NT2/D1 (cell line): ENCODE results near the gene CDX4.
"Not testable (repeated sequence)": the region's sequence is repeated elsewhere in the genome, so short reads cannot be mapped to it uniquely, and the experiment has no call there.

Source experiments
- DNase-seq: peaks from one replicate; pipeline ENCODE4 v3.0.0-alpha.2; 2011; ENCODE audit warnings: low read depth, low spot score
- H3K27me3 ChIP-seq: 2 replicates; pipeline ENCODE4 v1.6.0; 2011; ENCODE audit warnings: mild to moderate bottlenecking; ENCODE audit not compliant: insufficient read length, insufficient read depth
- H3K36me3 ChIP-seq: 2 replicates; pipeline ENCODE4 v1.6.1; 2011; ENCODE audit warnings: mild to moderate bottlenecking, low read length, mixed read lengths; ENCODE audit not compliant: insufficient read depth, insufficient read length
- H3K4me1 ChIP-seq: 2 replicates; pipeline ENCODE4 v1.5.1; 2011; ENCODE audit not compliant: insufficient read depth, insufficient read length
- H3K4me3 ChIP-seq: 2 replicates; pipeline ENCODE4 v1.5.1; 2011; ENCODE audit warnings: low read depth; ENCODE audit not compliant: insufficient read length
- H3K9ac ChIP-seq: 2 replicates; pipeline ENCODE4 v1.6.0; 2011; ENCODE audit warnings: low read depth; ENCODE audit not compliant: insufficient read length
- H3K9me3 ChIP-seq: 2 replicates; pipeline ENCODE4 v1.5.1; 2011; ENCODE audit warnings: mild to moderate bottlenecking, low read length; ENCODE audit not compliant: insufficient read depth
- SUZ12 ChIP-seq: IDR thresholded peaks from 2 replicates; pipeline ENCODE4 v1.6.1; 2011; ENCODE audit not compliant: insufficient read length, insufficient read depth; ENCODE audit errors: extremely low read depth
- YY1 ChIP-seq: IDR thresholded peaks from 2 replicates; pipeline ENCODE4 v1.6.1; 2011; ENCODE audit not compliant: insufficient read length, insufficient read depth
- ZNF274 ChIP-seq: IDR thresholded peaks from 2 replicates; pipeline ENCODE4 v1.6.1; 2011; ENCODE audit warnings: mild to moderate bottlenecking, low read depth, low read length

CDX4 gene

DNA sequence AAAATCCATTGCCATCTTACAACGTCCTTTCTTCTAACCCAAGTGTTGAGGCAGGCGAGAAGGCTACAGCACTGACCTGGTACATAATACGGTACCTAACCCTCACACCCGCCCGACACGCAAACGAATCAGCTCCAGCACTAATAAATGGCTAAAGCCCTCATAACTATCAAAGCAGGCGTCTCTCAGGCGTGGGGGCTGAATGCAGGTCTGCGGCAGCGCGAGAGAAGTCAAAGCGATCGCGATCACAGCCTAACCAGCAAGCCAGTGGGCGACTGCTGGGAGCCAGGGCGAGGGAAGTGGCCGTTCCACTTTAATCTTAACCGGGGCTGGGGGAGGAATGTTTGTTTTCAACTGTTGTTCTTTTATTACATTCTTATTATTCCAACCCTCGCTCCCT lies 1.5 kb downstream of the CDX4 start:
- Histone ChIP-seq H3K27me3 (peaks cover 19% of the 10 kb centered on the region), H3K4me1 (no peaks in the 10 kb centered on the region), H3K9me3 (no peaks in the 10 kb centered on the region), H3K9ac (peak overlapping the region; percentile 24), H3K4me3 (peak overlapping the region; percentile 45), H3K36me3 (no peaks in the 10 kb centered on the region)
- no peak for DNase-seq
- TF ChIP-seq YY1 (no peak), SUZ12 (no peak), ZNF274 (no peak)

GRCh38 chrX:73455171-73455570 lies 8.3 kb downstream of the CDX4 start:
- Histone ChIP-seq H3K9ac (no peak overlapping the region), H3K4me1 (no peaks in the 10 kb centered on the region), H3K27me3 (no peaks in the 10 kb centered on the region), H3K4me3 (no peak overlapping the region), H3K9me3 (no peaks in the 10 kb centered on the region), H3K36me3 (no peaks in the 10 kb centered on the region)
- no peak for DNase-seq
- TF ChIP-seq SUZ12, result no peak
- TF ChIP-seq YY1, result no peak
- TF ChIP-seq ZNF274, result no peak

DNA sequence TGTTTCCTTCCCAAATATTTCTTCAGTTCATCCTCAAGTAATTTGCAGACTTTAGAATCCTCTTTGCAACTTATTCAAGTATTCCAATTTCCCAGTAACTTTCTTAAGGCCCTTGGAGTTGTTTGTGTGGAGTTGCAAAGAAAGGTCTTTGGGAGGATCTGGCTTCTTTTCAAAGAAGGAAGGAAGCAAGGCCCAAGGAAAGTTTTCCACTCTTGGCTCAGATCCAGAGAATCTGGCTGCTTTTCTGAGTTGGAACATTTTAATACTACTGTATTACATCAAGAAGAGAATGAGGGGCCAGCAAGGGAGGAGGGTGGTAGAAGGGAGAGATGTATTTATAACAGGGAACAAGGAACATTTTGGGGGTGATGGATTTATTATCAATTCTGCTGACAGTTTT lies 10.5 kb downstream of the CDX4 start:
- Histone ChIP-seq H3K36me3 (no peaks in the 10 kb centered on the region), H3K27me3 (no peaks in the 10 kb centered on the region), H3K4me3 (no peak overlapping the region), H3K9me3 (no peaks in the 10 kb centered on the region), H3K4me1 (no peaks in the 10 kb centered on the region), H3K9ac (no peak overlapping the region)
- DNase-seq, result no peak
- TF ChIP-seq YY1 (no peak), SUZ12 (no peak), ZNF274 (no peak)

DNA sequence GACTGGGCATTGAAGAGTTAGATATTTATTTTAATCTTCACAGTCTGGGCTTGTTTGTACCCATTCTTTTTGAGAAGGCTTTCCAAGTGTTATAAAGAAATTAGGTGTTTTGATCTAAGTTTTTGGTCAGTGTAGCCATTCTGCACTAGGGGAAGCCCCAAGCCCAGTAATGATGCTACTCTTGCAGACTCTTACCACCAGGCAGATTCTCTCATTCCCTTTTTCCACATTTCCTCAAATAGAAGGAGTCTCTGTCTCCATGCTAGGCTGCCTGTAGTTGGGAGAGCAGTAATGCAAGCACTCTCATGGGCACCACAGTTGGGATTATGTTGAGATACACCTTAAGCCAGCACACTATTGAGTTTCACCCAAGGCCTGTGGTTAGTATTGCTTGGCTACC lies 21.5 kb downstream of the CDX4 start:
- H3K36me3 ChIP-seq, result no peaks in the 10 kb centered on the region
- H3K4me3 ChIP-seq, result no peak overlapping the region
- DNase-seq, result no peak
- TF ChIP-seq SUZ12, result no peak
- TF ChIP-seq YY1, result no peak
- H3K27me3 ChIP-seq, result no peaks in the 10 kb centered on the region
- no peaks in the 10 kb centered on the region for H3K4me1 ChIP-seq
- no peak overlapping the region for H3K9ac ChIP-seq
- H3K9me3 ChIP-seq, result no peaks in the 10 kb centered on the region

- Histone ChIP-seq H3K9me3 (no peaks in the 10 kb centered on the region), H3K4me3 (no peak overlapping the region), H3K4me1 (no peaks in the 10 kb centered on the region), H3K27me3 (no peaks in the 10 kb centered on the region), H3K9ac (no peak overlapping the region), H3K36me3 (no peaks in the 10 kb centered on the region)
- DNase-seq, result no peak
- TF ChIP-seq ZNF274, result no peak
- TF ChIP-seq YY1, result no peak
- no peak for TF ChIP-seq SUZ12
These were observed 32.1 kb downstream of the CDX4 start for GRCh38 chrX:73478961-73479360.

DNA sequence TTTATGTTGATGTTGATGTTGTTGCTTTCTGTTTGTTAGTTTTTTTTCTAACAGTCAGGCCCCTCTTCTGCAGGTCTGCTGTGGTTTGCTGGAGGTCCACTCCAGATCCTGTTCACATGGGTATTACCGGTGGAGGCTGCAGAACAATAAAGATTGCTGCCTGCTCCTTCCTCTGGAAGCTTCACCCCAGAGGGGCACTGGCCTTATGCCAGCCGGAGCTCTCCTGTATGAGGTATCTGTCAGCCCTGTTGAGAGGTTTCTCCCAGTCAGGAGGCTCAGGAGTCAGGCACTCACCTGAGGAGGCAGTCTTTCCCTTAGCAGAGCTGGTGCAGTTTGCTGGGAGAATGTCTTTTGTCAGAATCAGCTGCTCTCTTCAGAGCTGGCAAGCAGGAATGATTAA lies 34.7 kb downstream of the CDX4 start:
- Histone ChIP-seq H3K27me3 (no peaks in the 10 kb centered on the region), H3K9me3 (no peaks in the 10 kb centered on the region), H3K9ac (no peak overlapping the region), H3K36me3 (no peaks in the 10 kb centered on the region), H3K4me1 (no peaks in the 10 kb centered on the region), H3K4me3 (no peak overlapping the region)
- DNase-seq, result no peak
- TF ChIP-seq ZNF274 (no peak), YY1 (no peak), SUZ12 (no peak)

DNA sequence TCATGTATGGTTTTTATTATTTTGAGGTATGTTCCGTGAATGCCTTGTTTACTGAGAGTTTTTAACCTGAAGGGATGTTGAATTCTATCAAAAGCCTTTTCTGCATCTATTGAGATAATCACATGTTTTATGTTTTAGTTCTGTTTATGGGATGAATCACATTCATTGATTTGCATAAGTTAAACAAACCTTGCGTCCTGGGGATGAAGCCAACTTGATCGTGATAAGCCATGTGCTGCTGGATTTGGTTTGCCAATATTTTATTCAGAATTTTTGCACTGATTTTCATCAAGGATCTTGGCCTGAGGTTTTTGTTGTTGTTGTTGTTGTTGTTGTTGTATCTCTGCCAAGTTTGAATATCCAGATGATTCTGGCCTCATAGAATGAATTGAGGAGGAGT lies 43.8 kb downstream of the CDX4 start:
- no peak overlapping the region for H3K9ac ChIP-seq
- no peaks in the 10 kb centered on the region for H3K27me3 ChIP-seq
- no peaks in the 10 kb centered on the region for H3K36me3 ChIP-seq
- DNase-seq, result no peak
- H3K9me3 ChIP-seq, result no peaks in the 10 kb centered on the region
- TF ChIP-seq YY1, result no peak
- no peak for TF ChIP-seq ZNF274
- no peak for TF ChIP-seq SUZ12
- H3K4me1 ChIP-seq, result no peaks in the 10 kb centered on the region
- H3K4me3 ChIP-seq, result no peak overlapping the region

DNA sequence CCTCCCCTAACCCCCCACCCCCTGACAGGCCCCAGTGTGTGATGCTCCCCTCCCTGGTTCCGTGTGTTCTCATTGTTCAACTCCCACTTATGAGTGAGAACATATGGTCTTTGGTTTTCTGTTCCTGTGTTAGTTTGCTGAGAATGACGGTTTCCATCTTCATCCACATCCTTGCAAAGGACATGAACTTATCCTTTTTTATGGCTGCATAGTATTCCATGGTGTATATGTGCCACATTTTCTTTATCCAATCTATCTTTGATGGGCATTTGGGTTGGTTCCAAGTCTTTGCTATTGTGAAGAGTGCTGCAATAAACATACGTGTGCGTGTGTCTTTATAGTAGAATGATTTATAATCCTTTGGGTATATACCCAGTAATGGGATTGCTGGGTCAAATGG lies 45.3 kb downstream of the CDX4 start:
- DNase-seq, H3K9ac ChIP-seq, H3K36me3 ChIP-seq, H3K9me3 ChIP-seq, H3K4me3 ChIP-seq, H3K27me3 ChIP-seq, H3K4me1 ChIP-seq: not testable (repeated sequence)
